H1 (cell line): Measurements from ENCODE around the gene ZNF18. TPM values are rescaled to one million over a fixed set of nuclear protein-coding genes. Genes with fewer than 3 reads are reported as not detected.
A peak's percentile ranks its signal among the peaks of the same experiment; 100 is the strongest.

Experiments
- ASH2L ChIP-seq: fragments of 200-600, 300-600 bp; sonication (generic); IDR thresholded peaks from one replicate; pipeline ENCODE4 v1.7.1; 2017; ENCODE audit warnings: low read length
- ATF2 ChIP-seq: IDR thresholded peaks from 2 replicates; pipeline ENCODE4 v1.6.1; 2012; ENCODE audit warnings: low read length, inconsistent platforms
- BCL11A ChIP-seq, 2 experiments: IDR thresholded peaks; one replicate each; pipeline ENCODE4 v1.6.1; 2011; ENCODE audit warnings: low read depth in 2 of 2, low read length in 2 of 2, mild to moderate bottlenecking in 2 of 2
- BRCA1 ChIP-seq: IDR thresholded peaks from 2 replicates; pipeline ENCODE4 v1.6.1; 2012; ENCODE audit warnings: low read depth, low read length, improper control_type of control experiment
- CBX5 ChIP-seq: fragments of 300-800, 300-1000 bp; sonication (generic); IDR thresholded peaks from 2 replicates; pipeline ENCODE4 v1.7.1; 2016; ENCODE audit warnings: antibody characterized with exemption, low read length, low read depth
- CEBPB ChIP-seq: IDR thresholded peaks from 2 replicates; pipeline ENCODE4 v1.6.1; 2012; ENCODE audit warnings: low read depth, low read length
- CHD2 ChIP-seq: IDR thresholded peaks from 2 replicates; pipeline ENCODE4 v1.6.1; 2012; ENCODE audit warnings: low read length, improper control_type of control experiment
- E2F6 ChIP-seq: IDR thresholded peaks from 2 replicates; pipeline ENCODE4 v1.6.1; 2012; ENCODE audit warnings: inconsistent platforms
- EGR1 ChIP-seq: IDR thresholded peaks from 2 replicates; pipeline ENCODE4 v1.6.1; 2011; ENCODE audit warnings: low read depth, low read length, borderline replicate concordance
- KDM4A ChIP-seq: IDR thresholded peaks from one replicate; pipeline ENCODE4 v1.7.1; 2012; ENCODE audit warnings: low read depth, mild to moderate bottlenecking, moderate library complexity, low read length, inconsistent platforms; ENCODE audit not compliant: severe bottlenecking
- MAFK ChIP-seq: IDR thresholded peaks from 2 replicates; pipeline ENCODE4 v1.6.1; 2012; ENCODE audit warnings: low read depth, mild to moderate bottlenecking, improper control_type of control experiment, low read length
- NRF1 ChIP-seq: IDR thresholded peaks from 2 replicates; pipeline ENCODE4 v1.6.1; 2011; ENCODE audit warnings: mild to moderate bottlenecking, low read depth, low read length, improper control_type of control experiment
- PHF8 ChIP-seq: fragments of 200-600 bp; sonication (generic); conservative IDR thresholded peaks from 2 replicates; pipeline ENCODE4 v1.7.1; 2012; ENCODE audit warnings: low read depth, mild to moderate bottlenecking, inconsistent platforms, low read length, moderate library complexity
- RNF2 ChIP-seq: fragments of 200-900, 300-1000 bp; sonication (generic); IDR thresholded peaks from 2 replicates; pipeline ENCODE4 v1.7.1; 2016; ENCODE audit warnings: borderline replicate concordance, low read depth, mild to moderate bottlenecking, antibody characterized with exemption, low read length; ENCODE audit not compliant: poor library complexity, severe bottlenecking; ENCODE audit errors: missing control alignments
- RXRA ChIP-seq: IDR thresholded peaks from 2 replicates; pipeline ENCODE4 v1.6.1; 2011; ENCODE audit warnings: low read depth, mild to moderate bottlenecking, low read length, moderate library complexity; ENCODE audit not compliant: insufficient read depth
- SAP30 ChIP-seq: fragments of 300-600 bp; sonication (generic); IDR thresholded peaks from 2 replicates; pipeline ENCODE4 v1.7.1; 2012; ENCODE audit warnings: low read length, moderate library complexity, mild to moderate bottlenecking, inconsistent platforms; ENCODE audit not compliant: insufficient read depth, insufficient replicate concordance
- SIN3A ChIP-seq, 2 experiments: IDR thresholded peaks in 1 of 2; conservative IDR thresholded peaks in 1 of 2; 2 replicates each; pipeline ENCODE4 v1.6.1; 2011 to 2012; ENCODE audit warnings: low read length in 2 of 2, improper control_type of control experiment in 1 of 2, low read depth in 1 of 2, mild to moderate bottlenecking in 1 of 2
- SUZ12 ChIP-seq: fragments of 200-600 bp; sonication (generic); IDR thresholded peaks from 2 replicates; pipeline ENCODE4 v1.6.1; 2012; ENCODE audit warnings: mild to moderate bottlenecking, inconsistent platforms, low read length, moderate library complexity, mixed read lengths
- TAF1 ChIP-seq: IDR thresholded peaks from 2 replicates; pipeline ENCODE4 v1.6.1; 2011; ENCODE audit warnings: mild to moderate bottlenecking, low read depth, low read length
- YY1 ChIP-seq: IDR thresholded peaks from 2 replicates; pipeline ENCODE4 v1.6.1; 2011; ENCODE audit warnings: low read depth, mild to moderate bottlenecking, low read length
- ZNF274 ChIP-seq: IDR thresholded peaks from 2 replicates; pipeline ENCODE4 v1.7.0; 2012; ENCODE audit warnings: low read length, borderline replicate concordance; ENCODE audit errors: extremely low read depth
- polyA plus RNA-seq, 7 experiments: library from polyadenylated mRNA; depleted of rRNA in 3 of 7; stranded (reverse) in 5 of 7; unstranded in 2 of 7; fragments of >200 nt in 5 of 7; fragments of 200-250 nt in 2 of 7; gene quantifications; 1 replicate in 5 of 7; 2 replicates in 1 of 7; 4 replicates in 1 of 7; pipeline versions ENCODE4 v1.2.1 to v1.2.3, GENCODE V29; 2011 to 2013; ENCODE audit warnings: missing spikeins in 2 of 7, mixed read lengths in 2 of 7
- total RNA-seq: library from RNA; stranded (reverse); fragmentation: NEBNext Ultra II Directional; extraction: Animal tissue kit (Norgen Biotek cat#: 25700); gene quantifications from 2 replicates; pipeline ENCODE4 v1.2.1, GENCODE V29; 2021

ZNF18 gene
- total and polyA plus RNA-seq, 2 of the 8 experiments (the other 6 are each of a cell fraction or from before 2014, with no cell fraction given): 3.0 to 9.9 TPM

- TF ChIP-seq ATF2 (no peak), TAF1 (peak; percentile 98), ZNF274 (no peak), CBX5 (no peak), CHD2 (no peak), PHF8 (peak; percentile 96), NRF1 (no peak), BCL11A (IDR thresholded peaks at IDR 0.05; ENCODE audit: low read depth in 2 of 2, low read length in 2 of 2) (no peak), ASH2L (peak; percentile 65), SUZ12 (no peak), RXRA (no peak), KDM4A (no peak), E2F6 (no peak), MAFK (no peak), CEBPB (no peak), BRCA1 (no peak), SAP30 (no peak), RNF2 (no peak), YY1 (peak; percentile 91), EGR1 (peak; percentile 38; the same call in 1 of the 2 replicates), SIN3A (conservative IDR thresholded peaks at IDR 0.05 in 1 of 2, IDR thresholded peaks at IDR 0.05 in 1 of 2; ENCODE audit: low read depth in 1 of 2, low read length in 2 of 2) (peak; percentile 29 to 50; a peak in 1 of 4 replicates)
Observed at GRCh38 chr17:12020642-12021622, 23.7 kb upstream of the ZNF18 start, which contains the start of gene MAP2K4 (continued).
